ENCODE measurements around the gene MPP3. TPM values are rescaled to one million over a fixed set of nuclear protein-coding genes. Genes with fewer than 3 reads are reported as not detected.
A peak's percentile ranks its signal among the peaks of the same experiment; 100 is the strongest.
"Not testable (repeated sequence)": the region's sequence is repeated elsewhere in the genome, so short reads cannot be mapped to it uniquely, and the experiment has no call there.

The MPP3 gene
- total RNA-seq, 1 experiment from 2014 or later = 24.5 TPM

GRCh38 chr17:43846221-43846712 is 13.3 kb upstream of the MPP3 start:
- Mint-ChIP-seq H3K9me3 (ENCODE audit: unreplicated experiment) (no peaks in the 10 kb centered on the region), H3K4me1 (ENCODE audit: insufficient read depth, unreplicated experiment) (no peaks in the 10 kb centered on the region), H3K27ac (ENCODE audit: low read depth, unreplicated experiment) (no peak overlapping the region), H3K36me3 (ENCODE audit: insufficient read depth, unreplicated experiment) (no peaks in the 10 kb centered on the region), H3K27me3 (ENCODE audit: insufficient read depth, unreplicated experiment) (peaks cover 5% of the 10 kb centered on the region), H3K4me3 (ENCODE audit: unreplicated experiment) (no peak overlapping the region)
- intact Hi-C loops (cut with micrococcal nuclease) = loop anchor here (1.0 to 2.0 kb wide), 5 partner anchors 55 to 151 kb away; no protein-coding TSS in a partner anchor
- peak; percentile 76 for DNase-seq (ENCODE audit: unreplicated experiment)
- no TSS peak for BruUV-seq (replicated peaks)
- CTCF ChIA-PET = interaction anchor here (0.6 to 2.6 kb wide), 32 partner anchors 9 to 1018 kb away, joined by 3 to 24 read pairs (median 4); partner anchors contain the start of gene DUSP3
- POLR2A ChIA-PET = interaction anchor here (0.5 to 1.5 kb wide), 5 partner anchors 12 to 86 kb away, joined by 3 to 6 read pairs (median 5); partner anchors contain the start of gene DUSP3
- peak; percentile 96 for TF ChIP-seq CTCF (IDR thresholded peaks at IDR 0.05; ENCODE audit: unreplicated experiment)

DNA sequence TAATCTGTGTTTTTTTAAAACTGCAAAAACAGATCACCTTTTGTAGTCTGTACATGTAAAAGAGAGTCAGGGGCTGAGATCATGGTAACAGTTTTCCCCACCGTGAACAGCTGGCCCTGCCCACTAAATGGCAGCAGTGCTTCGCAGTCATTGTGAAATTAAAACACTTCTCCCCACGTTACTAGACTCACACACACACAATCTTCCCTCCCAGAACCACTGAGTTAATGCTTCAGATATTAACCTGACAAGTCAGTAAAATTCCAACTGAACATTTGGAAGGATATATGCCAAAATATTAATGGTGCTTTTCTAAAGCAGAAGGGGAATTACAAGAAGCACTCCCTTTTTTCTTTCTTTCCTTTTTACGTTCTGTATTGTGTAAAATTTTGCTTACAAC is 12.8 kb upstream of the MPP3 start:
- no TSS peak for BruUV-seq (replicated peaks)
- ChIA-PET POLR2A (interaction anchor here (0.5 to 1.5 kb wide), 5 partner anchors 11 to 86 kb away, joined by 3 to 6 read pairs (median 5); partner anchors contain the start of gene DUSP3), CTCF (interaction anchor here (0.6 to 2.6 kb wide), 28 partner anchors 10 to 825 kb away, joined by 3 to 24 read pairs (median 4); partner anchors contain the start of gene DUSP3)
- Mint-ChIP-seq H3K9me3 (ENCODE audit: unreplicated experiment) (no peaks in the 10 kb centered on the region), H3K4me1 (ENCODE audit: insufficient read depth, unreplicated experiment) (no peaks in the 10 kb centered on the region), H3K4me3 (ENCODE audit: unreplicated experiment) (no peak overlapping the region), H3K27ac (ENCODE audit: low read depth, unreplicated experiment) (no peak overlapping the region), H3K27me3 (ENCODE audit: insufficient read depth, unreplicated experiment) (no peaks in the 10 kb centered on the region), H3K36me3 (ENCODE audit: insufficient read depth, unreplicated experiment) (no peaks in the 10 kb centered on the region)
- no peak for TF ChIP-seq CTCF (IDR thresholded peaks at IDR 0.05; ENCODE audit: unreplicated experiment)
- intact Hi-C loops (cut with micrococcal nuclease) = loop anchor here (1.0 to 2.0 kb wide), 5 partner anchors 55 to 151 kb away; no protein-coding TSS in a partner anchor
- no peak for DNase-seq (ENCODE audit: unreplicated experiment)

- Mint-ChIP-seq H3K27me3 (ENCODE audit: insufficient read depth, unreplicated experiment) (no peaks in the 10 kb centered on the region), H3K4me1 (ENCODE audit: insufficient read depth, unreplicated experiment) (peaks cover 13% of the 10 kb centered on the region), H3K4me3 (ENCODE audit: unreplicated experiment) (no peak overlapping the region), H3K9me3 (ENCODE audit: unreplicated experiment) (no peaks in the 10 kb centered on the region), H3K27ac (ENCODE audit: low read depth, unreplicated experiment) (no peak overlapping the region), H3K36me3 (ENCODE audit: insufficient read depth, unreplicated experiment) (no peaks in the 10 kb centered on the region)
- intact Hi-C loops (cut with micrococcal nuclease) = no loop called here
- no TSS peak for BruUV-seq (replicated peaks)
- no peak for DNase-seq (ENCODE audit: unreplicated experiment)
- CTCF ChIA-PET = interaction anchor here (0.9 kb wide), 1 partner anchor 10 kb away, joined by 3 read pairs; no protein-coding TSS in a partner anchor
- POLR2A ChIA-PET = no interaction called here
- no peak for TF ChIP-seq CTCF (IDR thresholded peaks at IDR 0.05; ENCODE audit: unreplicated experiment)
Measured at GRCh38 chr17:43844241-43844640, 11.3 kb upstream of the MPP3 start.

DNA sequence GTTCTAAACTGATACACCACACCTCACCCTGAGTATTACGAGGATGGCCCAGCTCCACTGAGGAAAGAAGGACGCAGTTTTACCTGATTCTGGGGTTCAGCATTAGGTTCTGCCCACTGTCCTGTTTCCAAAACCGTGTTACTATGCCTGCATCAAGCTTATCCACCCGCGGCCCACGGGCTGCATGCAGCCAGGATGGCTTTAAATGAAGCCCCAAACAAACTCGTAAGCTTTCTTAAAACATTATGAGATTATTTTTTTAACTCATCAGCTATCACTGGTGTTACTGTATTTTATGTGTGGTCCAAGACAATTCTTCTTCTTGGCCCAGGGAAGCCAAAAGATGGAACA is 10.0 kb upstream of the MPP3 start:
- TF ChIP-seq CTCF (IDR thresholded peaks at IDR 0.05; ENCODE audit: unreplicated experiment) = no peak
- POLR2A ChIA-PET = no interaction called here
- intact Hi-C loops (cut with micrococcal nuclease) = no loop called here
- no peak overlapping the region for H3K27ac Mint-ChIP-seq (ENCODE audit: low read depth, unreplicated experiment)
- CTCF ChIA-PET = interaction anchor here (0.7 to 1.1 kb wide), 4 partner anchors 10 to 77 kb away, joined by 3 to 9 read pairs (median 5); no protein-coding TSS in a partner anchor
- no peaks in the 10 kb centered on the region for H3K36me3 Mint-ChIP-seq (ENCODE audit: insufficient read depth, unreplicated experiment)
- no peak overlapping the region for H3K4me3 Mint-ChIP-seq (ENCODE audit: unreplicated experiment)
- no peaks in the 10 kb centered on the region for H3K27me3 Mint-ChIP-seq (ENCODE audit: insufficient read depth, unreplicated experiment)
- no peaks in the 10 kb centered on the region for H3K9me3 Mint-ChIP-seq (ENCODE audit: unreplicated experiment)
- no peak for DNase-seq (ENCODE audit: unreplicated experiment)
- peaks cover 15% of the 10 kb centered on the region for H3K4me1 Mint-ChIP-seq (ENCODE audit: insufficient read depth, unreplicated experiment)
- BruUV-seq (replicated peaks) = no TSS peak

GRCh38 chr17:43842091-43842974 is 9.4 kb upstream of the MPP3 start:
- POLR2A ChIA-PET; H3K9me3 Mint-ChIP-seq (ENCODE audit: unreplicated experiment); H3K27ac Mint-ChIP-seq (ENCODE audit: low read depth, unreplicated experiment); DNase-seq (ENCODE audit: unreplicated experiment); BruUV-seq (replicated peaks); H3K27me3 Mint-ChIP-seq (ENCODE audit: insufficient read depth, unreplicated experiment); intact Hi-C loops (cut with micrococcal nuclease); H3K36me3 Mint-ChIP-seq (ENCODE audit: insufficient read depth, unreplicated experiment); H3K4me3 Mint-ChIP-seq (ENCODE audit: unreplicated experiment): not testable (repeated sequence)
- H3K4me1 Mint-ChIP-seq (ENCODE audit: insufficient read depth, unreplicated experiment) = peaks cover 15% of the 10 kb centered on the region
- CTCF ChIA-PET = interaction anchor here (0.6 to 1.1 kb wide), 6 partner anchors 11 to 820 kb away, joined by 3 to 9 read pairs (median 4); no protein-coding TSS in a partner anchor

All from MCF 10A (cell line).